GM21529 (cell line): ENCODE measurements around the gene MRPS25.
"Not testable (repeated sequence)": the region's sequence is repeated elsewhere in the genome, so short reads cannot be mapped to it uniquely, and the experiment has no call there.

Experiments
- ATAC-seq: cut with Tn5 transposase; IDR thresholded peaks from one replicate; pipeline ENCODE4 v1.9.1; 2021; ENCODE audit not compliant: unreplicated experiment

Gene MRPS25

GRCh38 chr3:15044326-15044725 is 20.8 kb downstream of the MRPS25 start:
- no peak for ATAC-seq

GRCh38 chr3:15043408-15044171 is 21.5 kb downstream of the MRPS25 start:
- ATAC-seq = no peak

DNA sequence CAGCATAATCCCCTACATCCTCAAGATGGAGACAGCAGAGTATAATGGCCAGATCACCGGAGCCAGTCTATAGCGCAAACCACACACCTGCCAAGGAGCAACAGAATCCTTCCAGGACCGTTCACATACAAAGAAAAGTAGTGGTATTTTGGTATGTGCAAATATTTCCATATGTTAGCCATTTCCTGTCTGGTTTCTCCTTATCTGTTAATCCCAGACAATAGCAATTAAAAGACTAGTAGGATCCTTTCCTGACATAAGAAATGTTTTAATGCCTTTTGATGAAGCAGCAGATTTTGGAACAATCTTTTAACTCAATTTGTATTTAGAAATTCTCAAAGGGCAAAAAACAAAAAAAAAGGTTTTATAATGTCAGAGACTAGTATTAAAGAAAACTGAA is 22.2 kb downstream of the MRPS25 start:
- ATAC-seq = no peak

- no peak for ATAC-seq
Observed at GRCh38 chr3:15041950-15042349, 23.2 kb downstream of the MRPS25 start.

- ATAC-seq = no peak
Observed at GRCh38 chr3:15040844-15041243, 24.3 kb downstream of the MRPS25 start.

DNA sequence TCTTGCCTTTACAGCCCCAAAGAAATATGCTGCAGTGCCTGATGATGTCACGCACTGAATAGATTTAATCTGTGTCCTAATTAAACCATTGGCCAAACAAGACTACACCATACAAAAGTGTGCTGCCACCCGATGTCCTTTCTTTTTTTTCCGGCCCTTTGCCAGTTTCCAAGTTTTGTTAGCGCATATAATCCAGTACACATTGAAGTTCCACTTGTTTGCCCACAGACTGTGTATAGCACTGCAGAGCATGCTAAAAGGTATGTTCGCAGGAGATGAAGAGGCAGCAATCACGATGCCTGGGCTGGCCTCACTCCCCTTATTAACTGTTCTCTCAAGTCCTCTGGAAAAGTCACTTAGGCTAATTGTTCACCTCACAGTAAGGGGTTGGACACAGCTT is 26.8 kb downstream of the MRPS25 start:
- ATAC-seq = no peak

- ATAC-seq = no peak
Observed at GRCh38 chr3:15033103-15033502, 32.0 kb downstream of the MRPS25 start.

DNA sequence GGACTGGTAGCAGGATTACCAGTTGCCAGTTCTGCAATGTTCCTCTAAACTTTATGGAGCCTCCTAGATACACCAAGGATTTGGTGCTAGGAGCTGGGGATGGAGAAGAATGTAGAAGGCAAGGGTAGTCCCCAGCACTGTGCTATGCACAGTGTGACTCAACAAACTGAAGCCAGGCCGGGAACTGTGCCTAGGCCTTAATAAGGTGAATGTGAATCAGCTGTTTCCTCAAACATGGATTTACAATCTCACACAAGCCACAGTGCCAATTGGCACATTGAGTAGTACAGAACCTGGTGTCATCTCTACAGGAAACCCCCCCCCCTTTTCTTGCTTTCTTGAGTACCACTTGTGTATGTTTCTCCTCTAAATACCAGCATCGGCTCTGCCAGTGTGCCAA is 32.5 kb downstream of the MRPS25 start:
- ATAC-seq = no peak

DNA sequence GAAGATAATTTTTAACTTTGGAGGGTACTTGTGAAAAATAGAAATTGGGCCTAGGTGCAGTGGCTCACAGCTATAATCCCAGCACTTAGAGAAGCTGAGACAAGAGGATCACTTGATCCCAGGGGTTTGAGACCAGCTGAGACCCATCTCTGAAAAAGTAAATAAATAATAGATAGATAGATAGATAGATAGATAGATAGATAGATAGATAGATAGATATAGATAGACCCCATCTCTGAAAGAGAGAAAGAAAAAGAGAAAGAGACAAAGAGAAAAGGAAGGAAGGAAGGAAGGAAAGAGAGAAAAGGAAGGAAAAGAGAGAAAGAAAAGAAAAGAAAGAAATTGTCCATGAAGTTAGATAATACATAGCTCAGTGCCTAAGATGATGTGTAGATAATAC is 35.5 kb downstream of the MRPS25 start:
- no peak for ATAC-seq

DNA sequence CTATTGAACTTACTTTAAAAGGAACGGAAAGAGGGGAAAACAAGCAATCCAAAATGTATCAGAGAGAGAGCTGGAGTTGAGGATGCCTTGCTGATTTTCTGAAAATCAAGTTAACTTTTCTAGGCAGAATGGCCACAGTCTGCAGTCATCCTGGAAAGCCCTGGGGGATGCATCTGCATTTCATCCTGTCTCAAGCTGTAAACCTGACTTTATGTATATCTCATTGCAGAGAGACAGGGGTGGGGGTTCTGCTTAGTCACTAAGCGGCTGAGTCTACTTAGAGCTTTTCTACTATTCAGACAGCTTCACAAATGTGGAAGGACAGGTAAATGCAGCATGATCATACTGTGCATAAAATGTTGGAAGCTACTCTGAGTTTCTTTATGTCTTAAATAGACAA is 41.4 kb downstream of the MRPS25 start:
- ATAC-seq = no peak

- no peak for ATAC-seq
Observed at GRCh38 chr3:15023249-15023648, 41.9 kb downstream of the MRPS25 start.

DNA sequence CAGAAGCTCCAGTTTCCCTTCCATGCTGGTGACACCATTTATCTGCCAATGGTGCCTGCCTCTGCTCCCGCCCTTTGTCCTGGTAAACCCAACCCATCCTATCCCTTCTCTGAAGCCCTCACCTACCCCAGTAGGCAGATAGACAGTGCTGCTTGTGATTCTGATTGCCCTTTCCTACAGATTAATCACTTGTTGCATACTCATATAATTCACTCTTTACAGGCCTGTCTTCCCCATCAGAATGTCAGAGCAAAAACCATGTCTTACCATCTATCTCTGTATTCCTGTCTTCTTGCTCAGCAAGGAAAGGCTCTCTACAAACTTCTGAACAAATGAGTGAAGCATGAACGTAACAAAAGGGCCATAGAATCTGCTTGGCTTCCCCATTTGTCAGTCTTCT is 47.9 kb downstream of the MRPS25 start:
- ATAC-seq = no peak

- no peak for ATAC-seq
Observed at GRCh38 chr3:15015456-15015855, 49.7 kb downstream of the MRPS25 start.

DNA sequence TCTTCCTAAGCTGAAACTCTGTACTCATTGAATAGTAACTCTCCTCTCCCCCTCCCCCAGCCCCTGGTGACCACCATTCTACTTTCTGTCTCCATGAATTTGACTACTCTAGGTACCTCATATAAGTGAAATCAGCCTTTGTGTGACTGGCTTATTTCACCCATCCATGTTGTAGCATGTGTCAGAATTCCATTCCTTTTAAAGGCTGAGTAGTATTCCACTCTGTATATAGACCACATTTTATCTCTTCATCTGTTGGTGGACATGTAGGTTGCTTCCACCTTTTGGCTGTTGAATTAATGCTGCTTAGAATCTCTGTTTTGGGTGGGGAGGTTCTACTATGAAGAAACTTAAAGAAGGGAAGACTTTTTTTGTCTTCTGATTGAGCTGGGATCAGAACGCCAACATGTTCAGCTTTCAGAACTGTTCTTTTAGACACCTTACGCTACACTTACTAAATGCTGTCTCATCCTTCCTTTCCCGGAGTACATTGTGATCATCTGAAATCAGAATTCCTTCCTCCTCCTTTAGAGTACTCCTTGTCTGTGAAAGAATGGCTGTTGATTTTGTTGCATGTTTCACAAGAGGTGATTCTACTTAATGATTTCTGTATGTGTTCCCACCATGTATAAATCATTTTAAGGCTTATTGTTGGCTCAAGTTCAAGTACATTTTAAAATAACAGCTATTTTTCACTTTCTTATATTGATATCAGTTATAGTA is 50.3 kb downstream of the MRPS25 start:
- ATAC-seq = no peak

DNA sequence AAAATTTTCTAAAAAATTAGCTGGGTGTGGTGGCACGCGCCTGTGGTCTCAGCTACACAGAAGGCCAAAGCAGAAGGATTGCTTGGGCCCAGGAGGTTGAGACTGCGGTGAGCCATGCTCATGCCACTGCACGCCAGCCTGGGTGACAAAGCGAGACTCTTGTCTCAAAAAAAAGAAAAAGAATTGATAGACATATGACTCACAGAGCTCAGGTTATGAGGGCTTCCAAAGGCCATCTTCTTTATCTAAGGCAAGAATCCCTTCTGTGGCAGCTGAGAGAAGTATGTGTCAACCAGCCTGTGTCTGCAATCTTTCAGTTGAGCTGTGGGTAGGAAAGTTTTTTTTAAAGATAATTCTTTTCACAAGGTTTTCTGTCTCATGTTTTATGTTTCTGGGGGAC is 53.9 kb downstream of the MRPS25 start:
- no peak for ATAC-seq

DNA sequence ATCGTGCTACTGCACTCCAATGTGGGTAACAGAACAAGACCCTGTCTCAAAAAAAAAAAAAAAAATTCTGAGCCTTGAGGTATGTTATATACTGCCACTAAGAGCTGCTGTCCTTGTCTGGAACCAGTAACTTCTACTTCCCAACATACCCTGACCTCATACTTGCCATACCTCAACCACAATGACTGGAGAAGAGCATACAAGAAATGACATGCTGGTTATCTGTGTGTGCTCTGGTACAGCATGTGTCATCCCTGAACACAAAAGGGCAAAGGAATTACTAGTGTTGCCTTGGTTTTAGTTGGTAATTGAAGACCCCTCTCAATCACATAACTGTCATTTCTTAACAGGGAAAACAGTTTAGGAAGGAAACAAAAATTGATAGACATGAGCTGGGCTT is 54.5 kb downstream of the MRPS25 start:
- ATAC-seq = no peak

DNA sequence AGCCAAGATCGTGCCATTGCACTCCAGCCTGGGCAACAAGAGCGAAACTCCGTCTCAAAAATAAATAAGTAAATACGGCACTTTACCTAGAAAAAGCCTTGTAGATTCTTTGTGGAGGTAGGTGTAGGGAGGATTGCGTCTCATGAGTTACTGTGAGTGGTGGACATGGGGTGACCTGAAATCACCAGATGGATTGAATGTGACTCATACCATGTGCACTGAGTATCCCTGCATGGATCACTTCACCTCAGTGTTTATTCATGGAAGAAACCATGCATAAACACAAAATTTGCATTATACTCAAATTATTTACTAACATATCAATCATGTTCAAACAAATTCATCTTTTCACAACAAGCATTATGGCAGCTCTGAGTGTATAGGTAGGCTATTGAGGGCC is 55.9 kb downstream of the MRPS25 start:
- ATAC-seq = no peak

GRCh38 chr3:15007681-15008141 is 57.4 kb downstream of the MRPS25 start:
- no peak for ATAC-seq

DNA sequence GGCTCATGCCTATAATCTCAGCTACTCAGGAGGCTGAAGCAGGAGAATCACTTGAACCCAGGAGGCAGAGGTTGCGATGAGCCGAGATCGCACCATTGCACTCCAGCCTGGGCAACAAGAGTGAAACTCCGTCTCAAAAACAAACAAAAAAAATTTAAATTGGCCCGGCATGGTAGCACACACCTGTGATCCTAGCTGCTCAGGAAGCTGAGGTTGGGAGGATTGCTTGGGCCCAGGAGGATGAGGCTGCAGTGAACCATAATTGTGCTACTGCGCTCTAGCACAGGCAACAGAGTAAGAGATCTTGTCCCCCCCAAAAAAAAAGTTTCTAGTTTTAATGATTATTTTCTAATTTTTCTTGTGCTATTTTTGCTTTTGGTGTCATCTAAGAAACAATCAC is 65.9 kb downstream of the MRPS25 start:
- ATAC-seq = not testable (repeated sequence)
